Calu3 (cell line): ENCODE results near the gene ARPP21. TPM values are rescaled to one million over a fixed set of nuclear protein-coding genes. Genes with fewer than 3 reads are reported as not detected.

ENCODE experiments used
- BruUV-seq: library from RNA; stranded (reverse); fragments of 400-500 nt; replicated peaks from 2 replicates; lab custom pipeline; 2021; lab: Mats Ljungman, UMichigan
- CTCF ChIA-PET: fragments of 300-600 bp; sonication (Branson Sonifier 250); formaldehyde crosslinking; loops from one replicate; lab custom pipeline; 2022; ENCODE audit warnings: antibody characterized with exemption; lab: Charles Lee
- DNase-seq: peaks from one replicate; pipeline ENCODE4 v3.0.0; 2022
- H3K27ac Mint-ChIP-seq: one replicate; pipeline ENCODE4 v1.8.0; 2022; ENCODE audit warnings: mixed read lengths; ENCODE audit not compliant: unreplicated experiment
- H3K27me3 Mint-ChIP-seq: one replicate; pipeline ENCODE4 v1.8.0; 2022; ENCODE audit warnings: mixed read lengths; ENCODE audit not compliant: unreplicated experiment
- H3K36me3 Mint-ChIP-seq: one replicate; pipeline ENCODE4 v1.8.0; 2022; ENCODE audit warnings: mild to moderate bottlenecking, moderate library complexity, mixed read lengths; ENCODE audit not compliant: insufficient read depth, unreplicated experiment
- H3K4me1 Mint-ChIP-seq: one replicate; pipeline ENCODE4 v1.8.0; 2022; ENCODE audit warnings: mild to moderate bottlenecking, low read depth, mixed read lengths; ENCODE audit not compliant: unreplicated experiment
- H3K4me3 Mint-ChIP-seq: one replicate; pipeline ENCODE4 v1.8.0; 2022; ENCODE audit warnings: mild to moderate bottlenecking, low read depth, moderate library complexity, mixed read lengths; ENCODE audit not compliant: unreplicated experiment
- H3K9me3 Mint-ChIP-seq: one replicate; pipeline ENCODE4 v1.8.0; 2022; ENCODE audit warnings: low read depth, mixed read lengths; ENCODE audit not compliant: unreplicated experiment
- CTCF ChIP-seq: fragments of 200-600 bp; IDR thresholded peaks from one replicate; pipeline ENCODE4 v1.8.0; 2022; ENCODE audit warnings: antibody characterized with exemption; ENCODE audit not compliant: unreplicated experiment
- intact Hi-C: fragments of 100-400 bp; cut with micrococcal nuclease; formaldehyde crosslinking; loops from one replicate; pipeline ENCODE4 v1.10.0; 2022; ENCODE audit not compliant: unreplicated experiment
- total RNA-seq: library from RNA; stranded (reverse); gene quantifications from 2 replicates; pipeline ENCODE4 v1.2.3, GENCODE V29; 2022

ARPP21 gene
- total RNA-seq, 1 experiment from 2014 or later, result not detected

- CTCF ChIA-PET, result no interaction called here
- H3K27ac Mint-ChIP-seq, result no peak overlapping the region
These were observed 70.4 kb downstream of the ARPP21 start for GRCh38 chr3:35709691-35710090.

GRCh38 chr3:35710554-35710953, 71.2 kb downstream of the ARPP21 start:
- no peak overlapping the region for H3K27ac Mint-ChIP-seq
- no peak overlapping the region for H3K4me3 Mint-ChIP-seq
- no peak for DNase-seq
- H3K36me3 Mint-ChIP-seq, result no peaks in the 10 kb centered on the region
- CTCF ChIA-PET, result no interaction called here
- peaks cover 13% of the 10 kb centered on the region for H3K27me3 Mint-ChIP-seq
- no peak for TF ChIP-seq CTCF
- H3K4me1 Mint-ChIP-seq, result no peaks in the 10 kb centered on the region
- H3K9me3 Mint-ChIP-seq, result no peaks in the 10 kb centered on the region
- intact Hi-C loops, result no loop called here
- BruUV-seq, result no TSS peak

More at GRCh38 chr3:35709691-35710090, 70.4 kb downstream of the ARPP21 start:
- Mint-ChIP-seq H3K4me3 (no peak overlapping the region), H3K36me3 (no peaks in the 10 kb centered on the region), H3K9me3 (no peaks in the 10 kb centered on the region), H3K4me1 (no peaks in the 10 kb centered on the region), H3K27me3 (peaks cover 13% of the 10 kb centered on the region)
- intact Hi-C loops, result no loop called here
- BruUV-seq, result no TSS peak
- no peak for TF ChIP-seq CTCF
- no peak for DNase-seq

GRCh38 chr3:35718921-35719320, 79.6 kb downstream of the ARPP21 start:
- Mint-ChIP-seq H3K9me3 (no peaks in the 10 kb centered on the region), H3K36me3 (no peaks in the 10 kb centered on the region), H3K4me3 (no peak overlapping the region), H3K4me1 (no peaks in the 10 kb centered on the region), H3K27ac (no peak overlapping the region), H3K27me3 (no peaks in the 10 kb centered on the region)
- DNase-seq, result no peak
- CTCF ChIA-PET, result no interaction called here
- intact Hi-C loops, result no loop called here
- BruUV-seq, result no TSS peak
- no peak for TF ChIP-seq CTCF

- no peaks in the 10 kb centered on the region for H3K27me3 Mint-ChIP-seq
- no peaks in the 10 kb centered on the region for H3K9me3 Mint-ChIP-seq
- no peak overlapping the region for H3K4me3 Mint-ChIP-seq
- BruUV-seq, result no TSS peak
- no peak for DNase-seq
- no peak for TF ChIP-seq CTCF
- CTCF ChIA-PET, result no interaction called here
- H3K36me3 Mint-ChIP-seq, result no peaks in the 10 kb centered on the region
- intact Hi-C loops, result no loop called here
- peaks cover 3% of the 10 kb centered on the region for H3K4me1 Mint-ChIP-seq
- H3K27ac Mint-ChIP-seq, result no peak overlapping the region
These were observed 82.3 kb downstream of the ARPP21 start for GRCh38 chr3:35721628-35722027.
